ENCODE data around the gene CXADR.

The CXADR gene

DNA sequence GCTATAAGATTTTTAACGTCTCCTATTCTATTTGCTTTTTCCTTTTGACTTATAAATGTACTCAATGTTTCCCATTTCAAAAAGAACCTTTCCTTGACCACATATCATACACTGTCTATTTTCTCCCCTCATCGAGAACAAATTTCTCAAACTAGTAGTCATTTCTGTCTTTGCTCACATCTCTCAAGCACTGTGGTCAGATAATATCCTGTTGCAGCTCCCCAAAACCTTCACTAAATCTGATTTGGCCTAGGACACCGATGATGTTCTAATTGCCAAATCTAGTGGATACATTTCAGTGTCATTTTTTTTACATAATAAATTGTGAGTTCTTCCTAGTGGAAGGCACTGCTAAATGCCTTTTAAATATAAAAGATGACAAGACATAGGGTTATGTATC is 19.4 kb downstream of the CXADR start:
- TF ChIP-seq SIN3A (IDR thresholded peaks at IDR 0.05; ENCODE audit: borderline replicate concordance, insufficient read depth, low read length) (no peak), POLR2AphosphoS5 (IDR thresholded peaks at IDR 0.05; ENCODE audit: low read depth, low read length) (no peak), TAF1 (IDR thresholded peaks at IDR 0.05; ENCODE audit: borderline replicate concordance, insufficient read depth, low read length) (no peak), FOXP2 (optimal IDR thresholded peaks at IDR 0.05; ENCODE audit: borderline replicate concordance, extremely low read depth, extremely low read length, insufficient read depth) (no peak), REST (IDR thresholded peaks at IDR 0.05; ENCODE audit: insufficient read depth in 1 of 2, low read depth in 2 of 2, low read length in 2 of 2) (no peak)

- TF ChIP-seq TAF1 (IDR thresholded peaks at IDR 0.05; ENCODE audit: borderline replicate concordance, insufficient read depth, low read length) = no peak
Measured at GRCh38 chr21:17536381-17536780, 23.5 kb downstream of the CXADR start.

DNA sequence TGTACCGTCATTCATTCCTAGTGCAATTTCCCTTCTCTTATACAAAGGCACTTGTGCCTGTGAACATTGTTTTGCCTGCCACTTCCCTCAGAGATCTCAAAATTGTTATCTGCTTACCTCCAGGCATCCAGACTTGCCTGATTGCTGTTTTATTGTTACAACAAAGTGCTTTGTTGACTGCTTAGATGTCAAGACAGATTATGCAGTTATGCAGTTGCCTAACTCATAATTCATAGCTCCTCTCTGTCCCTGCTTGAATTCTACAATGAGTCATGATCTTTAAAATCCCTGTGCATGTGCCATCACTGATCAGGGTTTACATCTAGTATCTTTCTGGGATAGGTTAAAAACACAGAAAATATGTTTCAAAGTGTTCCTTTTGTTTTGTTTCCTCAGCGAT is 24.5 kb downstream of the CXADR start:
- no peak for TF ChIP-seq FOXP2 (optimal IDR thresholded peaks at IDR 0.05; ENCODE audit: borderline replicate concordance, extremely low read depth, extremely low read length, insufficient read depth)
- TF ChIP-seq TAF1 (IDR thresholded peaks at IDR 0.05; ENCODE audit: borderline replicate concordance, insufficient read depth, low read length) = no peak
- TF ChIP-seq POLR2AphosphoS5 (IDR thresholded peaks at IDR 0.05; ENCODE audit: low read depth, low read length) = no peak
- no peak for TF ChIP-seq SIN3A (IDR thresholded peaks at IDR 0.05; ENCODE audit: borderline replicate concordance, insufficient read depth, low read length)
- TF ChIP-seq REST (IDR thresholded peaks at IDR 0.05; ENCODE audit: insufficient read depth in 1 of 2, low read depth in 2 of 2, low read length in 2 of 2) = no peak

DNA sequence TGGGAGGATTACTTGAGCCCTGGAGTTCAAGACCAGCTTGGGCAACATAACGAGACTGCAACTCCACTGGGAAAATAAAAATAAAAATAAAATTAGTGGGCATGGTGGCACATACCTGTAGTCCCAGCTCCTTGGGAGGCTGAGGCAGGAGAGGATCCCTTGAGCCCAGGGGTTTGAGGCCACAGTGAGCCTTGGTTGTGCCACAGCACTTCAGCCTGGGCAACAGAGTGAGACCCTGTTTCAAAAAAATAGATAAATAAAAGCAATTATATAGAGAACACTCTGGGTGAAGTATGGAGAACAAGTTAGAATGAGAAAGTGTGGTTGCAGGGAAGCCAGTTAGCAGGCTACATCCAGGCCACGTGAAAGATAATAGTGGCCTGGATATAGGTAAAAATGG is 25.7 kb downstream of the CXADR start:
- TF ChIP-seq TAF1 (IDR thresholded peaks at IDR 0.05; ENCODE audit: borderline replicate concordance, insufficient read depth, low read length) (no peak), FOXP2 (optimal IDR thresholded peaks at IDR 0.05; ENCODE audit: borderline replicate concordance, extremely low read depth, extremely low read length, insufficient read depth) (no peak), REST (IDR thresholded peaks at IDR 0.05; ENCODE audit: insufficient read depth in 1 of 2, low read depth in 2 of 2, low read length in 2 of 2) (no peak), POLR2AphosphoS5 (IDR thresholded peaks at IDR 0.05; ENCODE audit: low read depth, low read length) (no peak), SIN3A (IDR thresholded peaks at IDR 0.05; ENCODE audit: borderline replicate concordance, insufficient read depth, low read length) (no peak)

DNA sequence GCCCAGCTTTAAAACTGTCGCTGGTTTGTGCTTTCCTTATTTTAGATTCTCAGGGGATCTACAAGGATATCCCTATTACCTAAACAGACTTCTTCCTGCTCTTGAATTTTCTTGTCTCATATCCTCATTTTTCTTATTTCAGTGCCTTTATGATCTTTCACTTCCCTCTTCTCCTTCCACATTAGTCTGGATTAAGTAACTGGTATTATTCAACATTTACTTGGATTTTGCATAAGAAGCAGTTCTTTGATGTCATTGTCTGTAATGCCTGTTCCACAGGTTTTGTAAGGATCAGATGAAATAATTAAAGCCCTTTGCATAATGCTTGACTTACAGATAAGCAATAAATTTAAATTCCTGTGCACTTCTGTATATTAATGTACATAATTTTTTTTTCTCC is 26.5 kb downstream of the CXADR start:
- TF ChIP-seq TAF1 (IDR thresholded peaks at IDR 0.05; ENCODE audit: borderline replicate concordance, insufficient read depth, low read length) (no peak), SIN3A (IDR thresholded peaks at IDR 0.05; ENCODE audit: borderline replicate concordance, insufficient read depth, low read length) (no peak), REST (IDR thresholded peaks at IDR 0.05; ENCODE audit: insufficient read depth in 1 of 2, low read depth in 2 of 2, low read length in 2 of 2) (no peak), POLR2AphosphoS5 (IDR thresholded peaks at IDR 0.05; ENCODE audit: low read depth, low read length) (no peak), FOXP2 (optimal IDR thresholded peaks at IDR 0.05; ENCODE audit: borderline replicate concordance, extremely low read depth, extremely low read length, insufficient read depth) (no peak)
